ENCODE results near the gene PLA2G15.
"Not testable (repeated sequence)": the region's sequence is repeated elsewhere in the genome, so short reads cannot be mapped to it uniquely, and the experiment has no call there.

Gene PLA2G15

GRCh38 chr16:68281368-68282063, 36.3 kb downstream of the PLA2G15 start:
- DNase-seq = no peak

DNA sequence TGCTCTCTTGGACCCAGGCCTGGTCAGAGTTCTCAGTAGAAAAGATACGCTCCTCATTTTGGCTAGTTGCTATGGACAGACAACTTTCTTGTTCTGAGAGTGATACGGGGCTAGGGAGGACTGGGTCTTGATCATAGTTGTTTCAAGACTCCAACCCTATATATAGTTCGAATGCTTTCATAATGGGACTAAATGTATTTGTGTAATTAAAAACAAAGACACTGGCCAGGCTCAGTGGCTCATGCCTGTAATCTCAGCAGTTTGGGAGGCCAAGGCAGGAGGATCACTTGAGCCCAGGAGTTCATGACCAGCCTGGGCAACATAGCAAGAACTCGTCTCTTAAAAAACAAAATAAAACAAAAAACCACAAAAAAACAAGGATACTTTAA, 36.9 kb downstream of the PLA2G15 start:
- no peak for DNase-seq

GRCh38 chr16:68283346-68283745, 38.2 kb downstream of the PLA2G15 start:
- no peak for DNase-seq

- no peak for DNase-seq
Measured at GRCh38 chr16:68283801-68284598, 38.8 kb downstream of the PLA2G15 start.

GRCh38 chr16:68284847-68285246, 39.7 kb downstream of the PLA2G15 start:
- DNase-seq = peak; percentile 52

DNA sequence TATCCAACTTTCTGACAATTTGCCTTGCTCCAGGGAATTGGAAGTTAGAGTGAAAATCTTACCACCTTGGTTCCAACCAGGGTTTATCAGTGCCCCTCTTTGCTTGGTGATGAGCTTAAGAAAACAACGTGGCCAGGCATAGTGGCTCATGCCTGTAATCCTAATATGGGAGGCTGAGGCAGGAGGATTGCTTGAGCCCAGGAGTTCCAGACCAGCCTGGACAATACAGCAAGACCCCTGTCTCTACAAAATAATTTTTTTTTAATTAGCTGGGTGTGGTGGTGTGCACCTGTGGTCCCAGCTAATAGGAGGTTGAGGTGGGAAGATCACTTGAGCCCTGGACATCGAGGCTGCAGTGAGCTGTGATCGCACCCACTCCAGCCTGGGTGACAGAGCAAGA, 40.5 kb downstream of the PLA2G15 start:
- DNase-seq = no peak

GRCh38 chr16:68286153-68287074, 41.2 kb downstream of the PLA2G15 start:
- DNase-seq = peak; percentile 49

DNA sequence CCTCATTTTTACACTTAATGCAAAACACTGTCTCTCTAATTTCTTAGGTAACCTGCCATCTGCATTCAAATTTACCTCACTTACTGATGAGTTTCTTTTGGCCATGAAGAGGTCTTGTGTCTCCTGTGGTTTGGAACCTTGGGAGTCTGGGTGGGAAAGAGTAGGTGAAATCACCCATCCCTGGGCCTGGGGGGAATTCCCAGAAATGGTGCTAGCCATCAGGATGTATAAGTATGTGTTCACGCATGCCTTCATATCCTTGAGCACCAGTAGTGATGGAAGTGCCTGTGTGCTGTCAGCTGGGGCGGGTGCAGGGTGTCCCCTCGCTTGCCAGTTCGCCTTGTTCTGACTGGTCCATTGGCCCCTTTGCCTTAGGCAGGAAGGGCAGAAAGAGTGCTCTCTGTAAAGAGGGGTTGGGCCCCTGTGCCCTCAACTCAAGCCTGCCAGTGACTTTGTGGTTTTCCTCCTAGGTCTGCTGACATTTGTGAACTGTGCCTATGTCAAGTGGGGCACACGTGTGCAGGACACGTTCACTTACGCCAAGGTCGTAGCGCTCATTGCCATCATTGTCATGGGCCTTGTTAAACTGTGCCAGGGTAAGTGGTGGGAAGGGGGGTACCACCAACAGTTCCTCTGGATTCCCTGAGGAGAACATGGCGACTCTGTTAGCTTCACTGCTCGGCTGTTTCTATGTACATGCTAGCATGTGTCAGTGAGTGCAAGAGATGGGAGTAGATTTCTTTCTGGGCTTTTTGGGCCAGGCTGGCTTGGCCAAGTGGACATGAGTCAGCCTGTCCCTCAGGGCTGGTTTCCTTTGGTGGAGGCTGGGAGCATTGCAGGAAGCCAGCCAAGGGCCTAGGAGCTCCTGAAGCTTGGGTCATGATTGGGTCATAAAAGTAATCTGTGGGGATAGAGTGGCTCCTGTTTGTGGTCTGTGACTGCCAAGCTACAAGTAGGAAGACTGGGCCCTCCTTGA, 42.4 kb downstream of the PLA2G15 start:
- DNase-seq = peak; percentile 46

DNA sequence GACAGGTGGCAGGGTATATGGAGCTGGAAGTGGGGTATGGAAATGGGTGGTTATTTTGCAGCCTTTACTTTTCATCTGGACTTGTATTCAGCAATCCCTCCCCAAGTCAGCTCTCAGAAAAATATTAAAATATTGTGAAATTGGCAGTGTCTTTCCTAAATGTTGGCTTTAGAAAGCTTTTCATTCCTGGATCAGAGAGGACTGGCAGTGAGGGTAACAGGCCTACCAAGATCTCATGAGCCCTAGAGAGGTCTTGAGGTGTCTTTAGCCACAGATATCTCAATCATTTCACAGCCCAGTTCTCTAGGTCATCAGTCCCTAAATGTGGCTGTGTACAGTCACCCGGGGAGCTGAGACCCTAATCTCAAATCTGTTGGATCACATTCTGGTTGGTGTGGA, 43.1 kb downstream of the PLA2G15 start:
- no peak for DNase-seq

DNA sequence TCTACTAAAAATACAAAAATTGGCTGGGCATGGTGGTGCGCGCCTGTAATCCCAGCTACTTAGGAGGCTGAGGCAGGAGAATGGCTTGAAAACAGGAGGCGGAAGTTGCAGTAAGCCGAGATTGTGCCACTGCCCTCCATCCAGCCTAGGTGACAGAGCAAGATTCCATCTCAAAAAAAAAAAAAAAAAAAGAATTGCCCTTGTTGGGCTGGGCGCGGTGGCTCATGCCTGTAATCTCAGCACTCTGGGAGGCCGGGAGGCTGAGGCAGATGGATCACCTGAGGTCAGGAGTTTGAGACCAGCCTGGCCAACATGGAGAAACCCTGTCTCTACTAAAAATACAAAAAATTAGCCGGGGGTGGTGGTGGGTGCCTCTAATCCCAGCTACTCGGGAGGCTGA, 43.6 kb downstream of the PLA2G15 start:
- DNase-seq = not testable (repeated sequence)

DNA sequence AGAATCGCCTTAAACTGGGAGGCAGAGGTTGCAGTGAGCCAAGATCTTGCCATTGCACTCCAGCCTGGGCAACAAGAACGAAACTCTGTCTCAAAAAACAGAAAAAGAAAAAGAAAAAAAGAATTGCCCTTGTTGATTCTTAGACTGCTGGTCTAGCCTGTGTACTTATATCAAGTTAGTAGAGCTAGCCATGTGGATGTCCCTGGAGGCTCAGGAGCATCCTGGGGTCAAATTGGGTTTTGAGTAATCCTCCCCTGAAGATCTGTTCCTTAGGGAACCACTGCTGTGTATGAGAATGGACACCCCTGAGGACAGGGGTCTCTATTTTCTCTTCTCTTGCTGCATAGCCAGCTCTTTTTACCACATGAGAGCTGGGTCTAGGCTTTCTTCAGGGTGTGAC, 44.0 kb downstream of the PLA2G15 start:
- DNase-seq = no peak

GRCh38 chr16:68289621-68290329, 44.6 kb downstream of the PLA2G15 start:
- DNase-seq = peak; percentile 61

- DNase-seq = no peak
Measured at GRCh38 chr16:68290450-68290849, 45.3 kb downstream of the PLA2G15 start.

- DNase-seq = no peak
Measured at GRCh38 chr16:68291227-68291626, 46.1 kb downstream of the PLA2G15 start.

- no peak for DNase-seq
Measured at GRCh38 chr16:68292425-68292824, 47.3 kb downstream of the PLA2G15 start.

- no peak for DNase-seq
Measured at GRCh38 chr16:68296291-68296690, 51.1 kb downstream of the PLA2G15 start.

GRCh38 chr16:68296693-68297092, 51.5 kb downstream of the PLA2G15 start:
- no peak for DNase-seq

DNA sequence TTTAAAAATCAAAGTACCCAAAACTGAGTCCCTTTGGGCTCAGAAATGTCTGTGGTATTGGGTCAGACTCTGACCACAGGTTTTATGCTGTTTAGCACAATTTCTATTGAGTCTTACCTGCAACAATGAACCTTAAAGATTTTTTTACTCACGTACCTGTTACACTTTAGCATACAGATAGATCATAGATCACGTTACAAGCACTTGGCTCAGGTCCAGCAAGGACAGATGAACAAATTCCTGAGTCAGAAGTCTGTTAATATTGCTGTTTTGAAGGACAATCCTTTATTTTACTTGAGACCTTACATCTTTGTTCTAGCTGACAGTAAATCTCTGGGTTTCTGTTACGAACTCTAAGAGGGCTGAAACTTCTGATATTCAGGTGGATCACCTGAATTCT, 52.7 kb downstream of the PLA2G15 start:
- no peak for DNase-seq

- DNase-seq = no peak
Measured at GRCh38 chr16:68298312-68298711, 53.1 kb downstream of the PLA2G15 start.

DNA sequence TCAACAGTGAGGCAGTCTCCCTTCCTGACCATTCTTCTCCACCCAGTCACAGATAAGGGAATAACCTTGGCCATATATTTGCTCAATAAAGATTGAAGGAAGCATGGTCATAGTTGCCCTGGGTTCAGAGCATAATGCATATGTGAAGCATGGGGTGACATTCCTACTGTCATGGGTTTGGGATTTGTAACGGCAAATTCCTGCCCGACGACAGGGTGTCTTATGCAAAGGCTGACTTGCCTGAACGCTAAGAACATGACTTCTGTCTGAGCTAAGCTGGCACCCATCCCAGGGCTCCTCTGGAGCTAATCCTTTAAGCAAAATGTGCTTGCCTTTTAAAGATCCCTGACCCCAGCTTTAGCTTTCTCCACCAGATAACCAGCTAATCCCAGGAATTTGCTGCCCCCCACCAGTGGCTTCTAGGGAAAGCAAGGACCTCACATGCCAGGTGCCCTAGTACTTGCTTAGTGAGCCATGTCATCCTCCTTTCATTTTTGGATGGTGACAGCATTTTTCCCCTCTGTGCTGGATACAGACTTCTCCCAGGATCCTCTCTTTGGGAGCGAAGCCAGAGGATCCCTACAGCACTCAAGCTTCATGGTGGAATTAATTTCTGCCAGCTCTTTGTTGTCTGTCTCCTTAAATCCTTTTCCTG, 53.9 kb downstream of the PLA2G15 start:
- no peak for DNase-seq
